ENCODE data around the gene PCDH19.
"Not testable (repeated sequence)": the region's sequence is repeated elsewhere in the genome, so short reads cannot be mapped to it uniquely, and the experiment has no call there.

The PCDH19 gene

GRCh38 chrX:100409610-100410590, at the start of gene PCDH19:
Gene PCDH19, minus strand, starts transcription at chrX:100410273. Its CDS starts 1,676 bp downstream, at chrX:100408597.
- DNase-seq = peak; percentile 74

- DNase-seq = no peak
These were observed 39.9 kb upstream of the PCDH19 start for GRCh38 chrX:100449696-100450608.

GRCh38 chrX:100447655-100448397, 37.8 kb upstream of the PCDH19 start:
- peak; percentile 64 for DNase-seq

- DNase-seq = no peak
These were observed 35.5 kb upstream of the PCDH19 start for GRCh38 chrX:100445593-100445992.

- not testable (repeated sequence) for DNase-seq
These were observed 31.2 kb upstream of the PCDH19 start for GRCh38 chrX:100441321-100441720.

GRCh38 chrX:100440006-100440405, 29.9 kb upstream of the PCDH19 start:
- DNase-seq = no peak

GRCh38 chrX:100435726-100436125, 25.7 kb upstream of the PCDH19 start:
- no peak for DNase-seq

GRCh38 chrX:100424012-100424411, 13.9 kb upstream of the PCDH19 start:
- no peak for DNase-seq

GRCh38 chrX:100418556-100418955, 8.5 kb upstream of the PCDH19 start:
- no peak for DNase-seq

GRCh38 chrX:100417681-100418080, 7.6 kb upstream of the PCDH19 start:
- peak; percentile 44 for DNase-seq

- peak; percentile 37 for DNase-seq
These were observed 3.2 kb upstream of the PCDH19 start for GRCh38 chrX:100413229-100413628.

GRCh38 chrX:100411802-100412715, 2.0 kb upstream of the PCDH19 start:
- DNase-seq = no peak

GRCh38 chrX:100410901-100411801, 1.1 kb upstream of the PCDH19 start:
- peak; percentile 31 for DNase-seq

- DNase-seq = no peak
These were observed 1.1 kb downstream of the PCDH19 start for GRCh38 chrX:100408713-100409609.

- peak; percentile 43 for DNase-seq
These were observed 2.0 kb downstream of the PCDH19 start for GRCh38 chrX:100407784-100408712.

- DNase-seq = no peak
These were observed 2.8 kb downstream of the PCDH19 start for GRCh38 chrX:100407147-100407783.

GRCh38 chrX:100405424-100405823, 4.6 kb downstream of the PCDH19 start:
- no peak for DNase-seq

GRCh38 chrX:100404851-100405250, 5.2 kb downstream of the PCDH19 start:
- no peak for DNase-seq

Data from left hindlimb (tissue), 1 donor.